ENCODE data around the gene ITSN2. TPM values are rescaled to one million over a fixed set of nuclear protein-coding genes. Genes with fewer than 3 reads are reported as not detected.

Gene ITSN2
- polyA plus RNA-seq, 3 donors: 26.0 to 91.1 (median 40.4) TPM

GRCh38 chr2:24354395-24354794 lies 5.9 kb downstream of the ITSN2 start:
- intact Hi-C loops (cut with micrococcal nuclease): no loop called here
- Mint-ChIP-seq H3K4me1 (peaks cover 82% of the 10 kb centered on the region), H3K27ac (peak overlapping the region; percentile 54 to 89 (median 78)), H3K4me3 (peak overlapping the region in 1 of 2 donors; percentile 70), H3K27me3 (ENCODE audit: low read depth in 3 of 3) (no peaks in the 10 kb centered on the region), H3K9me3 (peaks cover 0 to 3% (median 0%) of the 10 kb centered on the region in 7 donors), H3K36me3 (peaks cover 3 to 8% of the 10 kb centered on the region in 2 donors)
- whole genome bisulfite sequencing (ENCODE audit: insufficient coverage): no CpG with 5 or more reads among the region's 3 CpGs
- H3K9ac ChIP-seq (ENCODE audit: insufficient read depth, low read length, poor library complexity, severe bottlenecking): peak overlapping the region; percentile 34
- H4K20me1 ChIP-seq (ENCODE audit: insufficient read depth, low read length): peaks cover 91% of the 10 kb centered on the region
- no peaks in the 10 kb centered on the region for H3K36me3 ChIP-seq (replicated peaks in 1 of 2; ENCODE audit: control insufficient read depth in 1 of 2, insufficient read depth in 2 of 2, low read length in 2 of 2)
- no peak for TF ChIP-seq CTCF (IDR thresholded peaks at IDR 0.05)
- peak overlapping the region in 2 of 3 experiments; percentile 16 to 63 for H3K4me3 ChIP-seq (replicated peaks in 1 of 3; ENCODE audit: low read depth in 2 of 3, low read length in 3 of 3)
- DNase-seq: peak in 2 of 3 donors; percentile 30 to 54
- H3K4me1 ChIP-seq (ENCODE audit: control insufficient read depth in 1 of 2, insufficient read depth in 2 of 2, low read length in 2 of 2): peaks cover 51 to 69% of the 10 kb centered on the region in 2 donors
- H2AFZ ChIP-seq (ENCODE audit: insufficient read depth, low read depth, low read length, poor library complexity, severe bottlenecking): no peak overlapping the region
- H3K27me3 ChIP-seq (ENCODE audit: control insufficient read depth in 2 of 2, insufficient read depth in 2 of 2, low read length in 2 of 2): no peaks in the 10 kb centered on the region
- peak overlapping the region in 1 of 2 donors; percentile 66 for H3K27ac ChIP-seq (ENCODE audit: low read depth in 1 of 2, low read length in 2 of 2)
- peaks cover 100% of the 10 kb centered on the region for H3K79me2 ChIP-seq (ENCODE audit: insufficient read depth, low read length)
- H3K9me3 ChIP-seq (replicated peaks in 1 of 2; ENCODE audit: control insufficient read depth in 1 of 2, insufficient read depth in 1 of 2, low read length in 2 of 2): no peaks in the 10 kb centered on the region
- H3K4me2 ChIP-seq (replicated peaks; ENCODE audit: extremely low read depth, low read length, poor library complexity, severe bottlenecking): peak overlapping the region; percentile 66

- Mint-ChIP-seq H3K4me1 (peaks cover 82% of the 10 kb centered on the region), H3K4me3 (no peak overlapping the region)
Observed at GRCh38 chr2:24353973-24354372, 6.4 kb downstream of the ITSN2 start.

More at GRCh38 chr2:24353973-24354372, 6.4 kb downstream of the ITSN2 start:
- no CpG with 5 or more reads among the region's 1 CpG for WGBS (ENCODE audit: insufficient coverage)
- DNase-seq: no peak
- Histone ChIP-seq H3K9ac (ENCODE audit: insufficient read depth, low read length, poor library complexity, severe bottlenecking) (no peak overlapping the region), H3K4me1 (ENCODE audit: control insufficient read depth in 1 of 2, insufficient read depth in 2 of 2, low read length in 2 of 2) (peaks cover 46 to 65% of the 10 kb centered on the region in 2 donors), H3K4me3 (replicated peaks in 1 of 3; ENCODE audit: low read depth in 2 of 3, low read length in 3 of 3) (peak overlapping the region in 1 of 3 experiments; percentile 63), H3K79me2 (ENCODE audit: insufficient read depth, low read length) (peaks cover 100% of the 10 kb centered on the region), H3K36me3 (replicated peaks in 1 of 2; ENCODE audit: control insufficient read depth in 1 of 2, insufficient read depth in 2 of 2, low read length in 2 of 2) (no peaks in the 10 kb centered on the region), H3K9me3 (replicated peaks in 1 of 2; ENCODE audit: control insufficient read depth in 1 of 2, insufficient read depth in 1 of 2, low read length in 2 of 2) (no peaks in the 10 kb centered on the region), H3K4me2 (replicated peaks; ENCODE audit: extremely low read depth, low read length, poor library complexity, severe bottlenecking) (peak overlapping the region; percentile 66), H3K27ac (ENCODE audit: low read depth in 1 of 2, low read length in 2 of 2) (peak overlapping the region; percentile 48 to 66), H4K20me1 (ENCODE audit: insufficient read depth, low read length) (peaks cover 92% of the 10 kb centered on the region), H2AFZ (ENCODE audit: insufficient read depth, low read depth, low read length, poor library complexity, severe bottlenecking) (no peak overlapping the region), H3K27me3 (ENCODE audit: control insufficient read depth in 2 of 2, insufficient read depth in 2 of 2, low read length in 2 of 2) (no peaks in the 10 kb centered on the region)
- Mint-ChIP-seq H3K36me3 (peaks cover 3 to 8% of the 10 kb centered on the region in 2 donors), H3K27ac (peak overlapping the region; percentile 53 to 89 (median 78)), H3K27me3 (ENCODE audit: low read depth in 3 of 3) (no peaks in the 10 kb centered on the region), H3K9me3 (peaks cover 0 to 3% (median 0%) of the 10 kb centered on the region in 7 donors)
- TF ChIP-seq CTCF (IDR thresholded peaks at IDR 0.05): no peak
- intact Hi-C loops (cut with micrococcal nuclease): no loop called here
